CD14-positive monocyte (primary cell): ENCODE measurements around the gene EXOC2. TPM values are rescaled to one million over a fixed set of nuclear protein-coding genes. Genes with fewer than 3 reads are reported as not detected.

Experiments used
- DNase-seq, 3 donors: peaks; one replicate each; pipeline ENCODE4 v3.0.0-alpha.2; 2011 to 2022
- H2AFZ ChIP-seq: 2 replicates; pipeline ENCODE4 v1.6.0; 2012; ENCODE audit warnings: mild to moderate bottlenecking, low read depth, low read length, inconsistent platforms; ENCODE audit not compliant: insufficient read depth, poor library complexity, severe bottlenecking
- H3K27ac ChIP-seq, 2 donors: 1 replicate in 1 of 2; 2 replicates in 1 of 2; pipeline ENCODE4 v1.5.1; 2012 to 2013; ENCODE audit warnings: low read length in 2 of 2, control low read depth in 1 of 2, inconsistent platforms in 1 of 2, low read depth in 1 of 2, mild to moderate bottlenecking in 1 of 2
- H3K27me3 ChIP-seq, 2 donors: one replicate each; pipeline versions ENCODE4 v1.6.0 to v1.6.1; 2011 to 2013; ENCODE audit warnings: low read length in 2 of 2; ENCODE audit not compliant: control insufficient read depth in 2 of 2, insufficient read depth in 2 of 2
- H3K36me3 ChIP-seq, 2 donors: replicated peaks in 1 of 2; 1 replicate in 1 of 2; 2 replicates in 1 of 2; pipeline versions ENCODE4 v1.5.1 to v1.6.1; 2012 to 2013; ENCODE audit warnings: low read length in 2 of 2, control low read depth in 1 of 2, inconsistent platforms in 1 of 2, mild to moderate bottlenecking in 1 of 2; ENCODE audit not compliant: insufficient read depth in 2 of 2, control insufficient read depth in 1 of 2
- H3K4me1 ChIP-seq, 2 donors: 1 replicate in 1 of 2; 2 replicates in 1 of 2; pipeline versions ENCODE4 v1.5.1 to v1.6.1; 2012 to 2013; ENCODE audit warnings: low read length in 2 of 2, control low read depth in 1 of 2, inconsistent platforms in 1 of 2, mild to moderate bottlenecking in 1 of 2, moderate library complexity in 1 of 2; ENCODE audit not compliant: insufficient read depth in 2 of 2, control insufficient read depth in 1 of 2
- H3K4me2 ChIP-seq: replicated peaks from 2 replicates; pipeline ENCODE3; 2012; ENCODE audit warnings: low read length, moderate library complexity, mild to moderate bottlenecking; ENCODE audit not compliant: poor library complexity, severe bottlenecking; ENCODE audit errors: extremely low read depth
- H3K4me3 ChIP-seq, 3 experiments: fragments of 200-600 bp in 1 of 3; sonication (generic) in 1 of 3; replicated peaks in 1 of 3; 1 replicate in 2 of 3; 2 replicates in 1 of 3; pipeline ENCODE4 v1.5.1; 2011 to 2013; ENCODE audit warnings: low read length in 3 of 3, mild to moderate bottlenecking in 3 of 3, control low read depth in 2 of 3, low read depth in 2 of 3, inconsistent platforms in 1 of 3, moderate library complexity in 1 of 3
- H3K79me2 ChIP-seq: 2 replicates; pipeline ENCODE4 v1.6.0; 2012; ENCODE audit warnings: mild to moderate bottlenecking, control low read depth, inconsistent platforms, low read length, moderate library complexity; ENCODE audit not compliant: insufficient read depth
- H3K9ac ChIP-seq: 2 replicates; pipeline ENCODE4 v1.6.0; 2017; ENCODE audit warnings: low read length, mild to moderate bottlenecking; ENCODE audit not compliant: insufficient read depth, poor library complexity, severe bottlenecking
- H3K9me3 ChIP-seq, 2 donors: replicated peaks in 1 of 2; 1 replicate in 1 of 2; 2 replicates in 1 of 2; pipeline versions ENCODE4 v1.5.1 to v1.6.1; 2012 to 2013; ENCODE audit warnings: low read length in 2 of 2, control low read depth in 1 of 2; ENCODE audit not compliant: control insufficient read depth in 1 of 2, insufficient read depth in 1 of 2
- H4K20me1 ChIP-seq: 2 replicates; pipeline ENCODE4 v1.6.0; 2012; ENCODE audit warnings: mild to moderate bottlenecking, low read length, control low read depth, moderate library complexity; ENCODE audit not compliant: insufficient read depth
- H3K27ac Mint-ChIP-seq, 7 donors: one replicate each; pipeline ENCODE4 v1.8.0; 2020; ENCODE audit warnings: mild to moderate bottlenecking in 7 of 7, mixed read lengths in 7 of 7, moderate library complexity in 6 of 7, inconsistent platforms in 2 of 7
- H3K27me3 Mint-ChIP-seq, 3 donors: one replicate each; pipeline ENCODE4 v1.8.0; 2021 to 2022; ENCODE audit warnings: low read depth in 3 of 3, mild to moderate bottlenecking in 3 of 3, mixed read lengths in 3 of 3, moderate library complexity in 3 of 3, inconsistent platforms in 1 of 3
- H3K36me3 Mint-ChIP-seq, 2 donors: one replicate each; pipeline ENCODE4 v1.8.0; 2020; ENCODE audit warnings: mixed read lengths in 2 of 2, inconsistent platforms in 1 of 2, mild to moderate bottlenecking in 1 of 2
- H3K4me1 Mint-ChIP-seq: one replicate; pipeline ENCODE4 v1.8.0; 2020; ENCODE audit warnings: mild to moderate bottlenecking, mixed read lengths
- H3K4me3 Mint-ChIP-seq, 2 donors: one replicate each; pipeline ENCODE4 v1.8.0; 2020; ENCODE audit warnings: mild to moderate bottlenecking in 2 of 2, mixed read lengths in 2 of 2, moderate library complexity in 1 of 2
- H3K9me3 Mint-ChIP-seq, 7 donors: one replicate each; pipeline ENCODE4 v1.8.0; 2020 to 2022; ENCODE audit warnings: mixed read lengths in 7 of 7, mild to moderate bottlenecking in 6 of 7, moderate library complexity in 6 of 7, inconsistent platforms in 2 of 7
- CTCF ChIP-seq: fragments of 200-600 bp; IDR thresholded peaks from one replicate; pipeline ENCODE4 v1.8.0; 2022; ENCODE audit warnings: antibody characterized with exemption, mild to moderate bottlenecking
- WGBS: methylation state at CpG from one replicate; pipeline ENCODE4 v1.1.5; 2013; ENCODE audit warnings: missing lambda C conversion rate; ENCODE audit not compliant: insufficient coverage; 5-methylcytosine and 5-hydroxymethylcytosine counted together
- intact Hi-C, 2 donors: fragments of 100-400 bp; cut with micrococcal nuclease; formaldehyde crosslinking; loops; one replicate each; pipeline versions ENCODE4 v1.15.0 to v1.15.1; 2023
- polyA plus RNA-seq, 3 donors: library from polyadenylated mRNA; depleted of rRNA in 1 of 3; unstranded in 2 of 3; stranded (reverse) in 1 of 3; fragments of 300-500 nt in 2 of 3; fragments of >200 nt in 1 of 3; fragmentation: Illumina TruSeq in 2 of 3; gene quantifications; 1 replicate in 2 of 3; 2 replicates in 1 of 3; pipeline ENCODE4 v1.2.3, GENCODE V29; 2012 to 2021

Gene EXOC2
- polyA plus RNA-seq, 3 donors = 7.5 to 15.5 (median 12.0) TPM

GRCh38 chr6:704046-704445 lies 11.1 kb upstream of the EXOC2 start:
- Histone ChIP-seq H4K20me1 (no peaks in the 10 kb centered on the region), H3K9ac (no peak overlapping the region), H3K27ac (no peak overlapping the region), H3K36me3 (no peaks in the 10 kb centered on the region), H3K79me2 (no peaks in the 10 kb centered on the region), H3K4me1 (no peaks in the 10 kb centered on the region), H3K9me3 (no peaks in the 10 kb centered on the region), H3K4me3 (no peak overlapping the region), H3K27me3 (peaks cover 4 to 18% of the 10 kb centered on the region in 2 donors), H3K4me2 (no peak overlapping the region), H2AFZ (no peak overlapping the region)
- H3K27ac Mint-ChIP-seq = no peak overlapping the region
- H3K9me3 Mint-ChIP-seq = no peaks in the 10 kb centered on the region
- H3K36me3 Mint-ChIP-seq = no peaks in the 10 kb centered on the region
- H3K4me3 Mint-ChIP-seq = no peak overlapping the region
- intact Hi-C loops = no loop called here
- DNase-seq = no peak
- no peak for TF ChIP-seq CTCF
- H3K27me3 Mint-ChIP-seq = peaks cover 9 to 19% (median 18%) of the 10 kb centered on the region in 3 donors
- 82% methylated on average over 3 of the region's 6 CpGs for WGBS
- H3K4me1 Mint-ChIP-seq = no peaks in the 10 kb centered on the region

- intact Hi-C loops = no loop called here
- Mint-ChIP-seq H3K27me3 (peaks cover 10 to 19% (median 19%) of the 10 kb centered on the region in 3 donors), H3K27ac (no peak overlapping the region), H3K4me3 (no peak overlapping the region), H3K36me3 (no peaks in the 10 kb centered on the region), H3K4me1 (no peaks in the 10 kb centered on the region), H3K9me3 (no peaks in the 10 kb centered on the region)
- H2AFZ ChIP-seq = no peak overlapping the region
- H3K4me3 ChIP-seq = no peak overlapping the region
- H3K9ac ChIP-seq = no peak overlapping the region
- H3K27me3 ChIP-seq = peaks cover 4 to 18% of the 10 kb centered on the region in 2 donors
- no peaks in the 10 kb centered on the region for H3K4me1 ChIP-seq
- TF ChIP-seq CTCF = no peak
- no peaks in the 10 kb centered on the region for H3K79me2 ChIP-seq
- WGBS = no CpG with 5 or more reads among the region's 3 CpGs
- H3K4me2 ChIP-seq = no peak overlapping the region
- no peak overlapping the region for H3K27ac ChIP-seq
- H4K20me1 ChIP-seq = no peaks in the 10 kb centered on the region
- no peaks in the 10 kb centered on the region for H3K9me3 ChIP-seq
- H3K36me3 ChIP-seq = no peaks in the 10 kb centered on the region
- no peak for DNase-seq
Measured at GRCh38 chr6:703552-703951, 10.6 kb upstream of the EXOC2 start.
